Left forelimb (tissue), 1 donor: ENCODE measurements around the gene CCL16.
"Not testable (repeated sequence)": the region's sequence is repeated elsewhere in the genome, so short reads cannot be mapped to it uniquely, and the experiment has no call there.

Experiments
- DNase-seq: peaks from one replicate; pipeline ENCODE4 v3.0.0-alpha.2; 2018; ENCODE audit warnings: low spot score

The CCL16 gene

DNA sequence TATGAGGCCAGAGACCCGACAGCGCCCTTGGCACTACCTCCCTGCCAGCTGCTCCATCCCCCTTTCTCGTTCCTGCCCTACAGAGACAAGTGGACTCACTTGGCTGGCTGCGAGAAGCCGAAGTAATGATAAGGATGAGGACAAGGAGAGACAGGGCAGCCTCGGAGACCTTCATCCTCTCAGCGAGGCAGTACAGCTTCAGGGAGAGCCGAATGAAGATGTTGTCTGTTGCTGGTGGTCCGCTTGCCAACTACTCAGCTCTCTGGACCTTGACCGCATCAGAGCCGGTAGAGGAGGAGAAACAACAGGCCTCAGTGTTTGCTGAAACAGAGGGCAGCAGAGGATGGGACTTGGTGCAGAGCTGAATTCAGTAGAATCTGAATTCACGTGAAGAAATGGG is at the start of gene CCL16:
Gene CCL16, minus strand, starts transcription at position 252 of the 400 bp plus-strand sequence. Its CDS starts 77 bp downstream, at position 175.
- no peak for DNase-seq

DNA sequence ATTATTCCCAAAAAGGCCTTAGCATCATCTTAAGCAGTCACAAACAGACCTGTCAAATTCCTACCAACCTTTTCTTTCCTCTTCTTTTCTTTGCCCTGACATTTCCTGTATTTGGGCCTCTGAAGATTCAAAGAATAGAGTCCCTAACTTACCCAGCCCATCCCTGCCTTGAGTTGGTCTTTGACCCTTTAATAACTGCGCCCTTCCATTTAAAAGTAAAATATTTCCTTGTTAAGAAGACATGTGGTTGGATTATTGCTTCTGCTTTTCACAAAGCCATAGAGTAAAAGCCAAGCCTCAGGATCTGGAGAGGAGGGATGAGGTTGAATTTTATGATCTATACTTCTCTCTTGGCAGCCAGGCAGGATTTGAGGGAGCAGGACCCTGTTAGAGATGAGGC is 49.7 kb upstream of the CCL16 start:
- no peak for DNase-seq

DNA sequence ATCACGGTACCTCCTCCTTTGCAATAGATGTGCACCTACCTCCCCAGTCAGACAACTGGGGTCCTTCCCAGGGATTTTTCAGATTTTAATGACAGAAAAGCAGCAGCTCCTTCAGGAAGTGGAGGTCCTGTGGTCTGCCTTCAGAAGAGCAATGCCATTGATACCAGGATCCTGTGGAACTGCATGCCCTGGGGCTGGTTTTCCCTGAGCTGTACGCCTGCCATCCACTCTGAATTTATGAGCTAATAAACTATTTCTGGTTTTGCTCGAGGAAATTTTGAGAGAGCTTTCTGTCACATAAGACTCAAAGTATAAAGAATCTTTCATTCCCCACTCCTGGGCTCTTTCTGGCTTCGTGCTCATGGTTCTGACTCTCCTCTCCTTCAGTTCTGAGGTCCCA is 46.5 kb upstream of the CCL16 start:
- no peak for DNase-seq

GRCh38 chr17:36024106-36024869 is 43.0 kb upstream of the CCL16 start:
- no peak for DNase-seq

- DNase-seq = no peak
These were observed 38.1 kb upstream of the CCL16 start for GRCh38 chr17:36019423-36019822.

GRCh38 chr17:36017799-36018198 is 36.5 kb upstream of the CCL16 start, which contains the start of gene CCL23:
TSS of gene CCL23 (minus strand) at chr17:36017972. CDS start at chr17:36017897, 75 bp downstream.
- no peak for DNase-seq

- DNase-seq = no peak
These were observed 35.3 kb upstream of the CCL16 start for GRCh38 chr17:36016555-36016954.

GRCh38 chr17:36015895-36016294 is 34.6 kb upstream of the CCL16 start:
- not testable (repeated sequence) for DNase-seq

DNA sequence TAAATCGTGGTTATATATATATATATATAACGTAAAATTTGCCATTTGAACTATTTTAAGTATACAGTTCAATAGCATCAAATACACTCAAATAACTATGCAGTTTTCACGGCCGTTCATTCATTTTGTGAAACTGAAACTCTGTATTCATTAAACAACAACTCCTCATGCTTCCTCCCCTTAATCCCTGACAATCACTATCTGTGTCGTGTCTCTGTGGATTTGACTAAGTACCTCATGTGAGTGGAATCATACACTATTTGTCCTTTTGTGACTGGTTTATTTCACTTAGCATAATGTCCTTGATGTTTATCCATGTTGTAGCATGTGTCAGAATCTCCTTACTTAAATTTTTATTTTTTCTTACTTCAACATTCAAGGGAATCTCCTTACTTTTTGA is 33.6 kb upstream of the CCL16 start:
- no peak for DNase-seq

DNA sequence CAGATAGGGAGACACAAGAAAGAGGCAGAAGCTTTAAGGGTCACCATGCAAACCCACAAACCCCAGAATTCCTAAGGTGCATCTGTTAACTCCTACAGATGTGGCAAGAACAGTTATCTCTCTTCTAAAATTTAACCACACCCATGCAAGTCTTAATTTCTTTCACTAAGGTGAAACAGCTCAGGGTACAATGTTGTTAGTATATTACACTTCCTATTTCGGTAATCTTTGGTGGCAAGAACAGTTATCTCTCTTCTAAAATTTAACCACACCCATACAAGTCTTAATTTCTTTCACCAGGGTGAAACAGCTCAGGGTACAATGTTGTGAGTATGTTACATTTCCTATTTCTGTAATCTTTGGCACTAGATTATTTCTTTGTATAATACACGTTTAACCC is 29.9 kb upstream of the CCL16 start:
- no peak for DNase-seq

GRCh38 chr17:36008998-36009665 is 27.8 kb upstream of the CCL16 start:
- no peak for DNase-seq

GRCh38 chr17:36004594-36005108 is 23.4 kb upstream of the CCL16 start:
- DNase-seq = no peak

- DNase-seq = no peak
These were observed 21.3 kb upstream of the CCL16 start for GRCh38 chr17:36002631-36003030.

DNA sequence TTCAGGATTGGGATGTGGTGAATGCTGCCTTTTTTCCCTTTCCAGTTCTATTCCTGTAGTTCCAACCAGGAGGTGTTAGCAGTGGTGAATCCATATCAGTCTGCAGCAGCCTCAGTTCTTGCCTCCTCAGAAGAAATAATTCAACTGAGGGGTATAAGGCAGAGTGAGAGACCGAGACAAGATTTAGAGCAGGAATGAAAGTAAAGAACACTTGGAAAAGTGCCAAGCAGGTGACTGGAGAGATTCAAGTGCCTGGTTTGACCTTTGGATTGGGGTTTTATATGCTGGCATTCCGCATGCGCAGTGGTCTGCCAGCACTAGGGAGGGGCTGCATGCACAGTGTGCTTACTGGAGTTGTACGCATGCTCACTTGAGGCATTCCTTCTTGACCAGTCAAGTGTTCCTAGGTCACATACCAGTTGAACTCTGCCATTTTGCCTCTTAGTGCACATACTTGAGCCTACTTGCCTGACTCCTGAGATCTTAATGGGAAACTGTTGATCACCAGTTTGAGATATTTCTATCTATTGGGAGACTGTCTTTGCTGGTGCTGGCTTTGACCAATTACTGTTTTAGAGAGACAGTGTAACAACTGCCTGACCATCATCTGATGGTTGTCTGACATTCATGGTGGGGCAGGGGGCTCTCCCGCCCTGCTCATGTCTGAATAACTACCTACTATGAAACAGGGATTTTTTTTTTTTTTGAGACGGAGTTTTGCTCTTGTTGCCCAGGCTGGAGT is 20.7 kb upstream of the CCL16 start:
- no peak for DNase-seq

DNA sequence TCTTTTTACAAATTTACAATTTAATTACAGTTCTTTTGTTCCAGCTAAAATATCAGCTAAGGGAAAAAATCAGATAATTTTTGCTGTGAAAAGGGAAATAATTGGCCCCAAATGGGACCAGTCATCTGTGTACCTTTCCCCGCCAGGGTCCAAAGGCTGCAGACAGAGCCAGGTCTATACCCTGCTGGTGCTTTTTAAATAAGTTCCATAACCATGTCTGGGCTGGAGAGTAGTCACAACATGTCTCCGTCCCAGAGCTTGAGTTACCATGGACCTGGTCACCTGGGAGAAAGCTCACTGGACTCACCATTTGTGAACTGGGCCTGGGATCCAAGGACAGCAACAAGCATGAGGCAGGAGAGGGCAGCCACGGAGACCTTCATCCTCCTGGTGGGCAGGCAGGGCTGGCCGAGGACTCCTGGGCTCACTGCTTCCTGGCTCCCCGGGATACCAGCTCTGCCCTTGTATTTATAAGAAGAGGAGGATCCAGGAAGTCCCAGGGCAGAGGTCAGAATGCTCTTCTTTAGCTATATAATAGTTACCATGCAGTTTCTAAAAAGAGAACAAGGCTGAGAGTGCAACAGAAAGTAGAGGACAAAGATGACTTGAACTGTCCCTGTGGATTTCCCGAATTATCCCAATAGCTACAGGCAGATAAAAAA is 19.9 kb upstream of the CCL16 start, which contains the start of gene CCL15:
Gene CCL15, minus strand, starts transcription at position 444 of the 662 bp plus-strand sequence. Its CDS starts 61 bp downstream, at position 383.
- no peak for DNase-seq

- no peak for DNase-seq
These were observed 19.4 kb upstream of the CCL16 start for GRCh38 chr17:36000732-36001109.

GRCh38 chr17:35998756-35999155 is 17.5 kb upstream of the CCL16 start:
- no peak for DNase-seq

DNA sequence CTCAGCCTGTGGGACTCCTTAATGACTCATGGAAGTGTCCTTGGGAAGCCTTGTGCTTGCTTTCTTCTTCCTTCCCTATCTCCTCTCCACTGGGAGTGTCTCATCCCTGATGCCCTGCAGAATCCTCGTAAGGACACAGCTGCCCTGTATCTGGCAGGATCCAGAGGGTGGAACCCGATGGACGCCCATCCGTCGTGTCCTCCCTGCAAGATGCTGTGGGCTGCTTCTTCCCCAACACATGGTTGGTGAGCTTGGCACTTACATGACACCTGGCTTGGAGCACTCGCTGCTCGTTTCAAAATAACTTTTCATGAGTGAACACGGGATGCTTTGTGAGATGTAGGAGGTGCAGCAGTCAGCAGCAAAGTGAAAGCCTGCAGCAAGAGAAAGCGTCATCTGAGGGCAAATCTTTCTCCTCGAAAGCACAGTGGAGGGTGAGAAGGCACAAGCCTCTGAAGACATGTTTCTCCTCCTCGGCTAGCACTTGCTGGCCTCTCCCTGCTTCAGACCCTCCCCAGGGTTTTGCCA is 16.8 kb upstream of the CCL16 start:
- DNase-seq = no peak

DNA sequence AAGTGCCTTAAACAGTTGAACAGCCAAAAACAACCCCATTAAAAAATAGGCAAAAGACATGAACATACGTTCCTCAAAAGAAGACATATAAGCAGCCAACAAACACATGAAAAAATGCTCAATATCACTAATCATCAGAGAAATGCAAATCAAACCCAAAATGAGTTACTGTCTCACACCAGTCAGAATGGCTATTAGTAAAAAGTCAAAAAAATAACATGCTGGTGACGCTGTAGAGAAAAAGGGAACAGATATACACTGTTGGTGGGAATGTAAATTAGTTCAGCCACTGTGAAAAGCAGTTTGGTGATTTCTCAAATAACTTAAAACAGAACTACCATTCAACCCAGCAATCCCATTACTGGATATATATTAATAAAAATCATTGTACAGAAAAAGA is 14.0 kb upstream of the CCL16 start:
- not testable (repeated sequence) for DNase-seq

DNA sequence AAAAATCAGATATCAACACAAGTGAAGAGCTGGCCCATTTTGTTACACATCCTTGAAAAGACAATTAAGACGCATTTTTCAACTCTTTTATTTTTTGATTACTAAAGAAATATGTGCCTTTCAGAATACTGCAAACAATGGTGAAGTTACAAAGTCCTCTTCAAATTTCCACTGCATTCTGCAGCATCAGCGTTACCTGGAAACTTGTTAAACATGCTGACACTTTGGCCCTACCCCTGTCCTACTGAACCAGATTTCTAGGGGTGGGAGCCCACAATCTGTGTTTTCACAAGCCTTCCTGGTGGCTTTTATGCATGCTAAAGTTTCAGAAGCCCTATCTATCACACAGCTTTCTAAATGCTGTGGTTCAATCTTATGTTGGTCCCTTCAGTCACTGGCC is 9.8 kb upstream of the CCL16 start:
- DNase-seq = no peak

DNA sequence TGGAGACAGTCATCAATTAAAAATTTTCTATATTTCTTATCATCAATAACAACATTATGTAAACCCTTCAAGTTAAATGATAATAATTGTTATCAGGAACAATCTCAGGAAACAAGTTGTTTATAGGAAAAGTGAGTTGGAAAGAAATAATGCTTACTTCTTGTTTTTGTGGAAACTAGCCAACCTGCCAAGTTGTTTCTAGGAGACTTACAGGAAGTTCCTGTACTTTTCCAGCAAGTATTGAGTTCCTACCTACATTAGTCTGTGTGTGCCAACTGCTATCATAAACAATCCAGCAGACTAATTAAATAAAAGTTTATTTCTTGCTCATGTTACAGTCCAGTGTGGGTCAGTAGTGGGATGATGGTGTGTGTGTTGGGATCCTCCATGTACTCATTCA is 6.9 kb upstream of the CCL16 start:
- DNase-seq = no peak

DNA sequence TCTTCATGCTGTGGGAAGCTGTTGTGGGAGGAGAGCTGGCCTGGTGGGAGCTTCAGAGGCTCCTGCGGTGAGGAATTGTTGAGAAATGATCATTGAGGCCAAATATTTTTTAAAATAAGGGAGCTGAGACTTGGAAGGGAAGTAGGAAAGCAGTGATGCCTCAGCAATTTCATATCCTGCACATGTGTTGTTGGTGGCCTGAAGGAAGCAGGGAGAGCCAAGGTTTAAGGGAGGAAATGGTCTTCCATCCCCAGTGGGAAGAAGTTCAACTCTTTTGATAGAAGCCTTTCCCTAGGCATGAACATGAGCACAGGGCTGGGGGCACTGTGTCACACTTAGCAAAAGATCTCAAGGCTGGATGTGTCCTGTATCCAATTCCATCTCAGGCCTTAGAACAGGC is 5.3 kb upstream of the CCL16 start, which contains the start of gene CCL14:
Gene CCL14, minus strand, starts transcription at position 87 of the 400 bp plus-strand sequence. Its CDS starts 80 bp downstream, at position 7.
- DNase-seq = no peak
